Nephron (organoid): ENCODE data around the gene RHOA.
"Not testable (repeated sequence)": the region's sequence is repeated elsewhere in the genome, so short reads cannot be mapped to it uniquely, and the experiment has no call there.

ENCODE experiments used
- H3K27ac Mint-ChIP-seq, 3 experiments: 2 replicates each; pipeline ENCODE4 v1.8.0; 2020; ENCODE audit warnings: mixed read lengths in 3 of 3, mild to moderate bottlenecking in 2 of 3, moderate library complexity in 1 of 3
- H3K27me3 Mint-ChIP-seq: 2 replicates; pipeline ENCODE4 v1.8.0; 2021; ENCODE audit warnings: low read depth, mild to moderate bottlenecking, moderate library complexity, mixed read lengths
- H3K36me3 Mint-ChIP-seq: 2 replicates; pipeline ENCODE4 v1.8.0; 2020; ENCODE audit warnings: low read depth, mixed read lengths
- H3K4me1 Mint-ChIP-seq: 2 replicates; pipeline ENCODE4 v1.8.0; 2020; ENCODE audit warnings: mixed read lengths
- H3K4me3 Mint-ChIP-seq, 3 experiments: 2 replicates each; pipeline ENCODE4 v1.8.0; 2020; ENCODE audit warnings: mild to moderate bottlenecking in 3 of 3, mixed read lengths in 3 of 3, moderate library complexity in 2 of 3
- H3K9me3 Mint-ChIP-seq: 2 replicates; pipeline ENCODE4 v1.8.0; 2020; ENCODE audit warnings: mixed read lengths
- CTCF ChIP-seq, 3 experiments: fragments of 200-600 bp; sonication (generic); IDR thresholded peaks; one replicate each; pipeline ENCODE4 v1.5.0; 2021; ENCODE audit warnings: antibody characterized with exemption in 3 of 3; ENCODE audit not compliant: unreplicated experiment in 3 of 3

The RHOA gene

GRCh38 chr3:49410846-49411534 lies 786 bp downstream of the RHOA start:
- no peak for TF ChIP-seq CTCF (IDR thresholded peaks at IDR 0.05; ENCODE audit: unreplicated experiment in 3 of 3)
- H3K4me3 Mint-ChIP-seq, result peak overlapping the region; percentile 92 to 99 (median 97)
- H3K4me1 Mint-ChIP-seq, result peaks cover 50% of the 10 kb centered on the region
- no peaks in the 10 kb centered on the region for H3K9me3 Mint-ChIP-seq
- peaks cover 5% of the 10 kb centered on the region for H3K36me3 Mint-ChIP-seq
- H3K27ac Mint-ChIP-seq, result peak overlapping the region; percentile 65 to 98 (median 95)
- H3K27me3 Mint-ChIP-seq, result no peaks in the 10 kb centered on the region

- Mint-ChIP-seq H3K36me3 (peaks cover 8% of the 10 kb centered on the region), H3K27ac (peak overlapping the region; percentile 65 to 98 (median 95)), H3K27me3 (no peaks in the 10 kb centered on the region), H3K4me1 (peaks cover 54% of the 10 kb centered on the region), H3K4me3 (peak overlapping the region; percentile 92 to 99 (median 97)), H3K9me3 (no peaks in the 10 kb centered on the region)
- TF ChIP-seq CTCF (IDR thresholded peaks at IDR 0.05; ENCODE audit: unreplicated experiment in 3 of 3), result no peak
Observed at GRCh38 chr3:49410066-49410845, 1.5 kb downstream of the RHOA start.

DNA sequence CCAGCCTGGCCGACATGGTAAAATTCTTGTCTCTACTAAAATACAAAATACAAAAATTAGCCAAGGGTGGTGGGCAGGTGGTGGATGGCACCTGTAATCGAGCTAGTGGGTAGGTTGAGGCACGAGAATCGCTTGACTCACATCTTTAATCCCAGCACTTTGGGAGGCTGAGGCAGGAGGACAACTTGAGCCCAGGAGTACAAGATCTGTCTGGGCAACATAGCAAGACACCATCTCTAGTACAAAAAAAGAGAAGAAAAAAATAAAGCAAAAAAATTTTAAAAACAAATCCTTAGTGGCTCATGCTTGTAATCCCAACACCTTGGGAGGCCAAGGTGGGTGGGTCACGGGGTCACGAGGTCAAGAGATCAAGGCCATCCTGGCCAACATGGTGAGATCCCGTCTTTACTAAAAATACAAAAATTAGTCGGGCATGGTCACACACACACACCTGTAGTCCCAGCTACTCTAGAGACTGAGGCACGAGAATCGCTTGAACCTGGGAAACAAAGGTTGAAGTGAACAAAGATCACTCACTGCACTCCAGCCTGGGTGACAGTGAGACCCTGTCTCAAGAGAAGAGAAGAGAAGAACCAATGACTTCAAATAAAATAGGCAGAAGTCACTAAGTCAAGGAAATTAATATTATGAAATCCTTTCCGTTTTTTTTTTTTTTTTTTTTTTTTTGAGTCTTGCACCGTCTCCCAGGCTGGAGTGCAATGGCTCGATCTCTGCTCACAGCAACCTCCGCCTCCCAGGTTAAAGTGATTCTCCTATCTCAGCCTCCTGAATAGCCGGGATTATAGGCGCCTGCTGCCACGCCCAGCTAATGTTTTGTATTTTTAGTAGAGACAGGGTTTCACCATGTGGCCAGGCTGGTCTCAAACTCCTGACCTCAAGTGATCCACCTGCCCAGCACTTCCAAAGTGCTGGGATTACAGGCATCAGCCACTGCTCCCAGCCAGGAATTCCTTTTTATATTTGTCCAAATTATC lies 4.9 kb downstream of the RHOA start:
- Mint-ChIP-seq H3K4me1 (peaks cover 41% of the 10 kb centered on the region), H3K27ac (peak overlapping the region; percentile 27 to 76 (median 70)), H3K27me3 (no peaks in the 10 kb centered on the region)

DNA sequence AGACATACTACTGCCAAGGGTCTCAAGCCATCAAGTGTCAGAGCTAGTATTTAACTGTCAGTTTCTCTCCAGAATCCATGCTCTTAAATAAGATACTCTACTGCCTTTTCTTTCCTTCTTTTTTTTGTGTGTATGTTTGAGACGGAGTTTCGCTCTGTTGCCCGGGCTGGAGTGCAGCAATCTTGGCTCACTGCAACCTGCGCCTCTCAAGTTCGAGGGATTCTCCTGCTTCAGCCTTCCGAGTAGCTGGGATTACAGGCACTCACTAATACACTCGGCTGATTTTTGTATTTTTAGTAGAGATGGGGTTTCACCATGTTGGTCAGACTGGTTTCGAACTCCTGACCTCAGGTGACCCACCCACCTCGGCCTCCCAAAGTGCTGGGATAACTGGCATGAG lies 6.2 kb downstream of the RHOA start:
- H3K4me1 Mint-ChIP-seq, result peaks cover 39% of the 10 kb centered on the region
- peaks cover 16% of the 10 kb centered on the region for H3K36me3 Mint-ChIP-seq
- H3K9me3 Mint-ChIP-seq, H3K4me3 Mint-ChIP-seq, H3K27me3 Mint-ChIP-seq: not testable (repeated sequence)
- peak overlapping the region; percentile 18 to 76 (median 27) for H3K27ac Mint-ChIP-seq

More for the DNA sequence above, 4.9 kb downstream of the RHOA start:
- Mint-ChIP-seq H3K4me3 (no peak overlapping the region), H3K9me3 (no peaks in the 10 kb centered on the region), H3K36me3 (peaks cover 12% of the 10 kb centered on the region)
- no peak for TF ChIP-seq CTCF (IDR thresholded peaks at IDR 0.05; ENCODE audit: unreplicated experiment in 3 of 3)

GRCh38 chr3:49403891-49404290 lies 7.9 kb downstream of the RHOA start:
- Mint-ChIP-seq H3K4me1 (peaks cover 29% of the 10 kb centered on the region), H3K27me3 (no peaks in the 10 kb centered on the region), H3K36me3 (peaks cover 23% of the 10 kb centered on the region), H3K9me3 (no peaks in the 10 kb centered on the region), H3K4me3 (no peak overlapping the region), H3K27ac (no peak overlapping the region)
- no peak for TF ChIP-seq CTCF (IDR thresholded peaks at IDR 0.05; ENCODE audit: unreplicated experiment in 3 of 3)

GRCh38 chr3:49401766-49402165 lies 10.0 kb downstream of the RHOA start:
- Mint-ChIP-seq H3K36me3 (peaks cover 31% of the 10 kb centered on the region), H3K27me3 (no peaks in the 10 kb centered on the region), H3K4me3 (no peak overlapping the region), H3K4me1 (peaks cover 24% of the 10 kb centered on the region), H3K27ac (no peak overlapping the region), H3K9me3 (no peaks in the 10 kb centered on the region)
- no peak for TF ChIP-seq CTCF (IDR thresholded peaks at IDR 0.05; ENCODE audit: unreplicated experiment in 3 of 3)
